ENCODE data around the gene PHF21A.

PHF21A gene

DNA sequence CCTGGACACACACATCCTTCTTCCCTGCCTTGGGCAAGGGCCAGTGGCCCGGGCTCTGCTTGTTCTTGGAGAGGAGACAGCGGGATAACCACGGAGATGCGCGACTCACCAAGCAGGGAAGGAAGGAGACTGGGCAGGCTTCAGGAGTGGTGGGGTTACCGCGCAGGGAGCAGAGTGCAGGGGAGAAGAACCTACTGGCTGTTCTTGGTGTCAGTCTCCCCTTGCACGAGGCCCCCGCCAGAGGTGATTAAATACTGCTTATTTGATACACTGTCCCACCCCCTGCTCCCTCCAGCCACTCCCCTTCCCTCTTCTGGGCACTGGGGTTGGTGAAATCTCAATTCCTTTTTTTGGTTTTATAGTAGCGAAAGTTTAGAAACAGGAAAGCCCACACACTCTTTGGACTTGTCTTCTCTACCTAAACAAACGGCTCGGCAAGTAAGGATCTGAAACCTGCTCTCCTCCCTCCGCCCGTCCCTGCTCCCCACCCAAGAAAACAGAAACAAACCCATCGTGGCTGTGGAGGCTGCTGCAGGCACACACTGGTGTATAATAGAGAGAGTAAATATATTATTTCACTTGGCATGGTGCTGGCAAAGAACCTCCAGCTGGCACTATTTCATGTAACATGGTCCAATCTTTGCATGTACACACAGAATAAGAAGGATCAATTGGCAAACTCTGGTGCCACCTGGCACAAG lies 188.0 kb downstream of the PHF21A start:
- no peak for DNase-seq (ENCODE audit: low read depth)
- no peak overlapping the region for H3K4me3 ChIP-seq (ENCODE audit: low read depth, low read length)
- TF ChIP-seq MYC (IDR thresholded peaks at IDR 0.05; ENCODE audit: low read depth, low read length) (no peak), POLR2A (IDR thresholded peaks at IDR 0.05; ENCODE audit: extremely low read depth, insufficient read length) (no peak)
- TF ChIP-seq, protein P1, sequence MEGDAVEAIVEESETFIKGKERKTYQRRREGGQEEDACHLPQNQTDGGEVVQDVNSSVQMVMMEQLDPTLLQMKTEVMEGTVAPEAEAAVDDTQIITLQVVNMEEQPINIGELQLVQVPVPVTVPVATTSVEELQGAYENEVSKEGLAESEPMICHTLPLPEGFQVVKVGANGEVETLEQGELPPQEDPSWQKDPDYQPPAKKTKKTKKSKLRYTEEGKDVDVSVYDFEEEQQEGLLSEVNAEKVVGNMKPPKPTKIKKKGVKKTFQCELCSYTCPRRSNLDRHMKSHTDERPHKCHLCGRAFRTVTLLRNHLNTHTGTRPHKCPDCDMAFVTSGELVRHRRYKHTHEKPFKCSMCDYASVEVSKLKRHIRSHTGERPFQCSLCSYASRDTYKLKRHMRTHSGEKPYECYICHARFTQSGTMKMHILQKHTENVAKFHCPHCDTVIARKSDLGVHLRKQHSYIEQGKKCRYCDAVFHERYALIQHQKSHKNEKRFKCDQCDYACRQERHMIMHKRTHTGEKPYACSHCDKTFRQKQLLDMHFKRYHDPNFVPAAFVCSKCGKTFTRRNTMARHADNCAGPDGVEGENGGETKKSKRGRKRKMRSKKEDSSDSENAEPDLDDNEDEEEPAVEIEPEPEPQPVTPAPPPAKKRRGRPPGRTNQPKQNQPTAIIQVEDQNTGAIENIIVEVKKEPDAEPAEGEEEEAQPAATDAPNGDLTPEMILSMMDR (IDR thresholded peaks at IDR 0.05; ENCODE audit: low read depth, low read length), result no peak
- TF ChIP-seq, protein P2, sequence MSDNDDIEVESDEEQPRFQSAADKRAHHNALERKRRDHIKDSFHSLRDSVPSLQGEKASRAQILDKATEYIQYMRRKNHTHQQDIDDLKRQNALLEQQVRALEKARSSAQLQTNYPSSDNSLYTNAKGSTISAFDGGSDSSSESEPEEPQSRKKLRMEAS (IDR thresholded peaks at IDR 0.05; ENCODE audit: low read depth, low read length), result no peak

DNA sequence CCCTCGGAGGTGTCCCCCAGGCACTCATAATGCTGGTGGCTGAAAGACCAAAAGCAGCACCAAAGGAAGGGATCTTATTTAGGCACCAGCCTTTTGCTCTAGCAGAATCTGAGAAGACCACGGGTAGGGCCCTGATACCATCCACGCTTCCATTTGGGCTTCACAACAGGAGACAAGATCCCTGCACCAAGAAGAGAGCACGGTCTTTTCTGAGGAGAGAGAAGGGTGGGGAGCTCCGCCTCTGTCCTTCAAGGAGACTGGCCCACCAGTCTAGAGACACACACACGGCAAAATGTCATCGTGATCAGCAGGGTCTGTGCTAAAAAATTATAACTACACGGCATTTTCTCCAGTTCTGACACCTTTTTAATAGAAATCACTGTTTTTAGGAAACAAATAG lies 189.0 kb downstream of the PHF21A start:
- no peak overlapping the region for H3K4me3 ChIP-seq (ENCODE audit: low read depth, low read length)
- no peak for DNase-seq (ENCODE audit: low read depth)
- TF ChIP-seq, protein P1 (IDR thresholded peaks at IDR 0.05; ENCODE audit: low read depth, low read length), result no peak
- TF ChIP-seq, protein P2 (IDR thresholded peaks at IDR 0.05; ENCODE audit: low read depth, low read length), result no peak
- TF ChIP-seq MYC (IDR thresholded peaks at IDR 0.05; ENCODE audit: low read depth, low read length) (no peak), POLR2A (IDR thresholded peaks at IDR 0.05; ENCODE audit: extremely low read depth, insufficient read length) (no peak)

DNA sequence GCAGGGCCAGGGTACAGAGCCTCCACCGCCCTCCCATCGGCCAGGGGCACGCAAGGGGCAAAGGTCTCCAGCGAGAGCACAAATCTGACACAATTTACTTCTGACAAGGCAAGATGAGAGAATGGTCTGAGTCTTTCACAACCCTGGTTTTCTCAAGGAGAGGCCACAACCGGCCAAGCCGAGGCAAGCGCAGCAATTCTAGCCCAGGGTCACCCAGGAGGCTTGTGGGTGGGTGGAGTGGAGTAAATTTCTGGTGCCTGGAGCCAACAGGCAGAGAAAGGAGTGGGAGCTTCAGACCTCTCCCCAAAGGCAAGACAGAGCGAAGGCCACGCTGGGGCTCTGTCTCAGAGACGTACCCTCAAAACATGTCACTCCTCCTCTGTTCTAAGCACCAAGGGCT lies 189.5 kb downstream of the PHF21A start:
- TF ChIP-seq POLR2A (IDR thresholded peaks at IDR 0.05; ENCODE audit: extremely low read depth, insufficient read length) (no peak), MYC (IDR thresholded peaks at IDR 0.05; ENCODE audit: low read depth, low read length) (no peak)
- TF ChIP-seq, protein P2 (IDR thresholded peaks at IDR 0.05; ENCODE audit: low read depth, low read length), result no peak
- TF ChIP-seq, protein P1 (IDR thresholded peaks at IDR 0.05; ENCODE audit: low read depth, low read length), result no peak
- no peak for DNase-seq (ENCODE audit: low read depth)
- no peak overlapping the region for H3K4me3 ChIP-seq (ENCODE audit: low read depth, low read length)

DNA sequence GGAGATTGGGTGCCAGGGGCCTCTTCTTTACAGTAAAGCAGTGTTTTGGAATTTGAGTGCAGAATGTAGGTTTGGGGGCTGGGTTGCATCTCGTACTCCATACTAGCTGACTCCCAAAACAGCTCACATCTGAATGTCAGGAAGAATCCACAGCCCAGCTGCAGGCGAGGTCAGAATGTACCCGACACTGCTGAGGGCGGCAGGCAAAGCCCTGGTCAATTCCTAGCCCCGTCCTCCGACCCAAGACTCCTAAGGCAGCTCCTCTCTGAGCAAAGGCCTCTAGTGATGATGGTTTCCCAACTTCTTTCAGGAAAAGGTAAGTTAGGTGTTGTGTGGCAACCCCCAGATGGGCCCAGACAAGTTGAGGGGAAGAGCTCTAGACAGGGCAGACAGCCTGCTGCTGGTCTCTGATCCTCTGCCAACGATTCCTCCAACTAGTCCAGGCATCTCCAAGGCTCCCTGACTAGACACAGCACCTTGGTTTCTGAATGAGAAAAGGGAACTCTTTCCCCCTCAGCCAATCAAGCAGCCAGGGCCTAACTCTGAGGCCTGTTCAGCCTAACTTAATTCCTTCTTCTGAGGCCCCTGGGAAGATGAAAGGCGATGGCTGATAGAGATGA lies 190.2 kb downstream of the PHF21A start:
- H3K4me3 ChIP-seq (ENCODE audit: low read depth, low read length), result no peak overlapping the region
- TF ChIP-seq POLR2A (IDR thresholded peaks at IDR 0.05; ENCODE audit: extremely low read depth, insufficient read length), result no peak
- TF ChIP-seq MYC (IDR thresholded peaks at IDR 0.05; ENCODE audit: low read depth, low read length), result no peak
- TF ChIP-seq, protein P2 (IDR thresholded peaks at IDR 0.05; ENCODE audit: low read depth, low read length), result no peak
- TF ChIP-seq, protein P1 (IDR thresholded peaks at IDR 0.05; ENCODE audit: low read depth, low read length), result no peak

DNA sequence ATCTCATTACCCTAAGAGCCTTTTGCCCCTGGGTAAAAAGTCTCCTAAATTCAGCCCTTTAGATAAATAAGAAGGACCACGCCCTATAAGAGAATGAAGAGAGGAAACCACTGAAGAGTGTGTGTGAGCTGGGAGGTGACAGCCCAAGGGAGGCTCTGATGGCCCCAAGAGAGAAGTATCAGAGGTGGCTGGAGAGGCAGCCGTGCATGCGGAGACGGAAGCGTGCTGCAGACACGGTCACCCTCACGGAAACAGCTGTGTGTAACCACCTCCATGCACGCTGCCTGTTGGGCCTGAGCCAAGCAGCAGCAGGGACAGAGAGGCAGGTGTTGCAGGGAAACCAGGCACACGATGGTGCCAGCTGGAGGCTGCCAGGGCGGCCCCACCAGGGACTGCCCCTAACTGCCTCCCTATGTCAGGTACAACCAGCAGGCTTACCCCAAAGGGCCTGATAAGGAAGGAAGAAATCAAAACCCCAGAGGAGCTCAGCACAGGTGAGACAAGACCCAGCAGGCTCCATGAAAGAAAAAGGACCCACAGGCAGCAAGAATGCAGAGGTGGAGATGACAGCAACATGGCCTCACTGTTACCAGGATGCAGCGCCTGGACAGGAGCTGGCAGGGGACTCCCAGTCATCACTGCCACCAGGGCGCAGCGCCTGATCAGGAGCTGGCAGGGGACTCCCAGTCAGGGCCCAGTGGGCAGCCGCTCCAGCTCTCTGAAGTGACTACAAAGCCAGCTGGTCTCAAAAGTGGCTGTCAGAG lies 191.0 kb downstream of the PHF21A start:
- no peak overlapping the region for H3K4me3 ChIP-seq (ENCODE audit: low read depth, low read length)
- TF ChIP-seq MYC (IDR thresholded peaks at IDR 0.05; ENCODE audit: low read depth, low read length) (0 out of 2 replicates have a peak, but pooled peaks have one; percentile 19), POLR2A (IDR thresholded peaks at IDR 0.05; ENCODE audit: extremely low read depth, insufficient read length) (no peak)
- TF ChIP-seq, protein P2 (IDR thresholded peaks at IDR 0.05; ENCODE audit: low read depth, low read length), result peak; percentile 85
- TF ChIP-seq, protein P1 (IDR thresholded peaks at IDR 0.05; ENCODE audit: low read depth, low read length), result no peak
- DNase-seq (ENCODE audit: low read depth), result peak; percentile 74

More for the DNA sequence above, 190.2 kb downstream of the PHF21A start:
- DNase-seq (ENCODE audit: low read depth), result no peak

All from NB4 (cell line).